HG03175 (cell line): ENCODE results near the gene GLG1.
"Not testable (repeated sequence)": the region's sequence is repeated elsewhere in the genome, so short reads cannot be mapped to it uniquely, and the experiment has no call there.

Experiments
- ATAC-seq: cut with Tn5 transposase; IDR thresholded peaks from one replicate; pipeline ENCODE4 v1.9.1; 2021; ENCODE audit warnings: mild to moderate bottlenecking, moderate library complexity; ENCODE audit not compliant: unreplicated experiment

The GLG1 gene

DNA sequence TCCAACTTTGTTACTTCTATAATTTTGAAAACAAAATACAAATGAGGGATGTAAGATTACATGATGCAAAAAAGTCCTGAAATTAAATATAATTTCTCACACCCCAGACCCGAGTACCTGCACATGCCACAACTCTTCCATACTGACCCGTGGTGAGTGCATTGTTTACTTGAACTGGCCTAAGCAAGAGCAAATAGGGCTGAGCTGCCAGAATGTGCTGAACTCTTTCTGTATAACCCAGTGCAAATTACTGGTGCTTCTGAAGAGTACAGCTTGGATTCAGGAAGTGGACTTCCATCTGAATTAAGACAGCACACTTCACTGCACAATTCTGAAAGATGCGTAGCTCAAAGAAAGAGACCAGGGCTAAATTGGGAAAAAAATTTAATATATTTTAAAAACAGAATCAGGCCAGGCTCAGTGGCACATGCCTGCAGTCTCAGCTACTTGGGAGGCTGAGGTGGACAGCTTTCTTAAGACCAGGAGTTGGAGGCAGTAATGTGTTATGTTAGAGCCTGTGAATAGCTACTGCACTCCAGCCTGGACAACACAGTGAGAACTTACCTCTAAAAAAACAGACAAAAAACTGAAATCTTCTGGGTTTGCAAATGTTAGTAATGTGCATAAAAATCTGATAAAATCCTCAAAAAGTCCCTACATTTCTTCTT is 63.9 kb downstream of the GLG1 start:
- ATAC-seq: not testable (repeated sequence)

DNA sequence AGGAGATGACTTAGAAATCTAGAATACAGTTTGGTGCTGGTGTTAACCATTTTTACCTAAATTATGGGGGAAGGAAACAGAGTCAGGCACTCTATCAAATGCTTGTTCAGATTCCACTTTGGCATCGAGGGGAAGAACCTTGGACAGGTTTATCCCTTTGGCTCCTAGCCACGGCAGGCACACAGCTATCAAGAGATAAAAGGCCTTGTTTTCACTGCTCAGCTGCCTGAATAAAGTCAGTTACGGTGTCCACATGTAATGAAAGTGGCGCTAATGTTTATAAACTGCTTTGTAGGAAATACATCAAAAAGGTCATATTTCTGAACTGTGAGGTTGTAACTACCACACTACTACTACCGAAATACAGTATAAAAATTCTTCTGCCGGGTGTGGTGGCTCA is 66.3 kb downstream of the GLG1 start:
- not testable (repeated sequence) for ATAC-seq

DNA sequence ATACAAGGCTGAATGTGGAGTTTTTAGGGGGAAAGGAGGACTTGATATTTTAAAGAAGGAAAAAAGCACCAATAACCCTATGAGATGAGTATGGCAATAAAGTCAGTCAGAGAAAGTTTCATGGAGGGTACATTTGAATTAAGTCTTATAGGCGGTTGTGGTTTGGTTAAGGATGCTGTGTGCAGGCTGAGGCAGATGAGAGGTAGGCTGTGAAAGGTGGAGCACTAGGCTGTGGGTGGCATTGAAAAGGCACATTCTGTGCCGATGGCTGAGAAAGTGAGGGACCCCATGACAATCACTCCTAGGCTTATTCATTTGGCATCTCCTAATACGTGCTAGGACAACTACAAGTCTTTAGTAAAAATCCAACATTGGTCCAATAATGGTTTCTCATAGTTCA is 68.1 kb downstream of the GLG1 start:
- not testable (repeated sequence) for ATAC-seq

DNA sequence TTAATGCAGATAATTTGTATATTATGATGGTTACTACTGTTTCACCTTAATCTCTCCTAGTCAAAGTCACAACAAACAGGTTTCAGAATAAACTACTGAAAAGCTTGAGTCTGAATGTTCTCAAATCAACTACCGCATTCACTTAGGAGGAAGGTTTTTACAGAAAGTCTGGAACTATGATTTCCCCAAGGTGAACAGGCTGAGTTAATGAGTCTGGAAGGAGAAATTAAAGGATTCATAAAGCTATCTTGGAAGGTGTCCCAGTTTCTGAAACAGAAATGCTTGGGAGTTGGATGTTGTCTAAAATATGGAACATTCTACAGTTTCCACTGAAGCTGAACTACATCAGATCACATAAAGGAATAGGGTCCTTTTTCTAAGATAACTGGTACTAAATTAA is 69.2 kb downstream of the GLG1 start:
- not testable (repeated sequence) for ATAC-seq

DNA sequence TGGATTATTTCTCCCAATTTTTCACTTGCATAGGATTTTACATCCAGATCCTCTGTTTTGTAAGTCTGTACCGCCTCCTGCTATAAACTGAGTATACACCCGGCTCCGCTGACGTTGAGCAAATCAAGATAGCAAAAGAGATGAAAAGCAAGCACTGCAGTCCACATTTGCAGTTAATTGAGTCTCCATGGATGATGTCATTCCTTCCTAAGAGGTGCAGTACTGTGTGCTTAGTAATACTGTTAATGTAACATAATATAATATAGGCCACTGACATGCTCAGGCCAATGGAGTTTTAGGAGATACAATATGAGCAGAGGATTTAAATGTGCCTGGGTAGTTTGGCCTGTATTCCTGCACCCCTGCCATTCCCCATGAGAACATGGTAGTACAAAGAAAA is 72.3 kb downstream of the GLG1 start:
- ATAC-seq: not testable (repeated sequence)

DNA sequence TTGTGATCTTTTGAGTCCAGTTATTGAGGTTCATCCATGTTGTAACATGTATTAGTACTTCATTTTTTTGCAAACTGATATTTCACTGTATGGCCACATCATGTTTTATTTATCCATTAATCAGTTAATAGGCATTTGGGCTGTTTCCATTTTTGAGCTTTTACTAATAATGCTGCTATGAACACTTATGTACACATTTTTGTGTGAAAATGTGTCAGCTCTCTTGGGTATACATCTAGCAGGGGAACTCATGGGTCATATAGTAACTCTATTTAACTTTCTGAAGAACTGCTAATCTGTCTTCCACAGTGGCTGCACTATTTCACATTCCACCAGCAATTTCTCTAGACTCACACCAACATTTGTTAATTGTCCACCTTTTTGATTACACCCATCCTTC is 82.0 kb downstream of the GLG1 start:
- no peak for ATAC-seq

DNA sequence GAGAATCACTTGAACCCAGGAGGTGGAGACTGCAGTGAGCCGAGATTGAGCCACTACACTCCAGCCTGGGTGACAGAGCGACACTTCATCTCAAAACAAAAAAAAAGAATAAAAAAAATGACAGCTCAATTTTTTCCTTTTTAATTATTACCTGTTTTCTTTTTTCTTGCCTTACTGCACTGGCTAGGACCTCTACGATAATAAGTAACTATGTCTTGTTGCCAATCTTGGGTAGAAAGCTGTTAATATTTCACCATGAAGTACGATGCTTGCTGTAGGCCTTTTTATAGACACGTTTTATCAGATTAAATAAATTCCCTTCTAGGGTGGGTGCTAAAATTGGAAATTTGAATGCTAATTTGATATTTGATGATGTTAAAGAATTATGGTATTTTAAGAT is 82.8 kb downstream of the GLG1 start:
- no peak for ATAC-seq

DNA sequence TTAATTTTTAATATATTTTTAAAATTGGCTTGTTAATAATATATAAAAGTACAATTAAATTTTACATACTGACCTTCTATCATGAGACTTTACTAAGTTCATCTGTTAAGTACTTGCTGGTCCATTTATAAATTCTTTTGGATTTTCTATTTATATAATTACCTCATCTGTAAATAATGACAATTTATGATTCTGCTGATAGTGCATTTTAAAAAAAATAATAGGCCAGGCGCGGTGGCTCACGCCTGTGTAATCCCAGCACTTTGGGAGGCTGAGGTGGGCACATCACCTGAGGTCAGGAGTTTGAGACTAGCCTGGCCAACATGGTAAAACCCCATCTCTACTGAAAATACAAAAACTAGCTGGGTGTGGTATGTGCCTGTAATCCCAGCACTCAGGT is 83.2 kb downstream of the GLG1 start:
- ATAC-seq: not testable (repeated sequence)

DNA sequence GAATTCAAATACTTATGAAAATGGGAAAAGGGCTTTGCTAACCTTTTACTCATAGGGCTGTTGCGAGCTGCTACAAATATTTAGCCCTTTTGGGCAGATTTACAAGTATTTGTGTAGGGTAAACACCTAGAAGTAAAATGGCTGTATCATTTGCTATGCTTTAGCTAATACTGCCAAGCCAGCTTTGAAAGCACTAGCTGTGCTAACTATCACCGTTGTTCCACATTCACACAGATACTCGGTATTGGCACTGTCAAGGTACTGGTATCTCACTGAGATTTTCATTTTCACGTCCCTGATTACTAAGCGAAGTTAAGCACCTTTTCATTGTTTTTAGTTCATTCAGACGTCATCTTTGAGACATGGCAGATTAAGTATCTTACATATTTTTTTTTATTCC is 84.8 kb downstream of the GLG1 start:
- no peak for ATAC-seq

DNA sequence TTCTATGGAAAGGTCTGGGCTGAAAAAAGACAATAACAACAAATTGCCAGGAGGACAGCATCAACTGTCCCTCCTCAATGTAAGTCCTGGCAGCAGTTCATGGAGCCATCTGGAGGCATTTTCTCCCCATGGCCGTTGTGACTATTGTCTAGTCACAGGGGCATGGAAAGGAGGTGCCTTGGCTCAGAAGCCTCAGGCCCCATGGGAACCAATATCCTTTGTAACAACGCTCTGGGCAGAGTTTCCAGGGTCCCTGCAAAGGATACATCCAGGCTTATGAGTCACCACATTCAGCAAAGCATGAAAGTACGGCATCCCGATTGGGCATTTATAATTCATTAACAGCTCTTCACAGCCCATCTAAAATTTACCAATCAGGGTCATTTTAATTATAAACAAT is 85.2 kb downstream of the GLG1 start:
- ATAC-seq: no peak

DNA sequence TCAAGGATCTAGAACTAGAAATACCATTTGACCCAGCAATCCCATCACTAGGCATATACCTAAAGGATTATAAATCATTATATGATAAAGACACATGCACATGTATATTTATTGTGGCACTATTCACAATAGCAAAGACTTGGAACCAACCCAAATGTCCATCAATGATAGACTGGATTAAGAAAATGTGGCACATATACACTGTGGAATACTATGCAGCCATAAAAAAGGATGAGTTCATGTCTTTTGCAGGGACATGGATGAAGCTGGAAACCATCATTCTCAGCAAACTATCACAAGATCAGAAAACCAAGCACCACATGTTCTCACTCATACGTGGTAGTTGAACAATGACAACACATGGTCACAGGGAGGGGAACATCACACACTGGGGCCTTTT is 88.0 kb downstream of the GLG1 start:
- not testable (repeated sequence) for ATAC-seq

DNA sequence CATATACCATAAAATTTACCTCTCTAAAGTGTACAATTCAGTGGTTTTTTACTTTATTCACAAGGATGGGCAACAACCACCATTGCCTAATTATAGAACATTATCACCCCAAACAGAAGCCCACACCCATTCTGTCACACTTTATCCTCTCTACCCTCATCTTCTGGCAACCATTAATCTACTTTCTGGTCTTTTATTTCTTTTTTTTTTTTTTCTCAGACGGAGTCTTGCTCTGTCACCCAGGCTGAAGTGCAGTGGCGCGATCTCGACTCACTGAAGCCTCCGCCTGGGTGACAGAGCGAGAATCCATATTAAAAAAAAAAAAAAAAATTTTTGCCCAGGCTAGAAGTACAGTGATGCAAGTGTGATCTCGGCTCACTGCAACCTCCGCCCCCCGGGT is 95.0 kb downstream of the GLG1 start:
- ATAC-seq: no peak

DNA sequence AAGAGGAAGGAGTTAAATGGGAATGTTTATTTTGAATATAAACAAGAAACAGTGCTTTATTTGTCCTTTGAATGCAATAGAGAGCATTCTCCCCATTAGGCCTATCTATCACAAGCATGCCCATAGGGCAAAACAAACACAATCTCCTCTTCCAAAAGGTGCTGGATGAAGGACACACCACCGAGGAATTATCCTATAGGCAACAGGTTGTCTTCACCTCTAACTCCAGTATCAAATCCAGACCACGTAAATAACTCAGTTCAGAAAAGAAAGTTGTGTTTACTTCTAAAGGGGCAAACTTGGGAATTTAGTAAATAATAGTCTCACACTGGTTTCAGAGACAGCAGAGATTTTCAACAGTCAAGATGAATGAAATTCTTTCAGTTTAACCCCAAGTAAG is 101.9 kb downstream of the GLG1 start:
- no peak for ATAC-seq

DNA sequence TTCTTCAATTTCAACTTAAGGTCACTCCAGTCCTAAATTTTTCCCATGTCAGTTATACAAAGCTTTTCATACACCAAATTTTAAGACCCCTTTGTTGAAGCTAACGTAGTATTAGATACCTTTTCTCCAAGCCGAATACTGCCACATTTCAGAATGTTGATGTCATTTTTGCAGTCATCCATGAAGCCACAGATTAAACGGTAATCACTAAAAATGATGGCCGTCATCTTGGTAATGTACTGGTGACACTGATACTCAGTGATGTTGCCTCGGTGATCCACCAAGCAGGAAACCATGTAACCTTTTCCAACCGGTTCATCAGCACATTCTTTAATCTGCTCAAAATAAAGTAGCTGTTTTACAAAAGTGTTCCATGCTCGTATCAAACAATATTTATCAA is 103.5 kb downstream of the GLG1 start:
- no peak for ATAC-seq

DNA sequence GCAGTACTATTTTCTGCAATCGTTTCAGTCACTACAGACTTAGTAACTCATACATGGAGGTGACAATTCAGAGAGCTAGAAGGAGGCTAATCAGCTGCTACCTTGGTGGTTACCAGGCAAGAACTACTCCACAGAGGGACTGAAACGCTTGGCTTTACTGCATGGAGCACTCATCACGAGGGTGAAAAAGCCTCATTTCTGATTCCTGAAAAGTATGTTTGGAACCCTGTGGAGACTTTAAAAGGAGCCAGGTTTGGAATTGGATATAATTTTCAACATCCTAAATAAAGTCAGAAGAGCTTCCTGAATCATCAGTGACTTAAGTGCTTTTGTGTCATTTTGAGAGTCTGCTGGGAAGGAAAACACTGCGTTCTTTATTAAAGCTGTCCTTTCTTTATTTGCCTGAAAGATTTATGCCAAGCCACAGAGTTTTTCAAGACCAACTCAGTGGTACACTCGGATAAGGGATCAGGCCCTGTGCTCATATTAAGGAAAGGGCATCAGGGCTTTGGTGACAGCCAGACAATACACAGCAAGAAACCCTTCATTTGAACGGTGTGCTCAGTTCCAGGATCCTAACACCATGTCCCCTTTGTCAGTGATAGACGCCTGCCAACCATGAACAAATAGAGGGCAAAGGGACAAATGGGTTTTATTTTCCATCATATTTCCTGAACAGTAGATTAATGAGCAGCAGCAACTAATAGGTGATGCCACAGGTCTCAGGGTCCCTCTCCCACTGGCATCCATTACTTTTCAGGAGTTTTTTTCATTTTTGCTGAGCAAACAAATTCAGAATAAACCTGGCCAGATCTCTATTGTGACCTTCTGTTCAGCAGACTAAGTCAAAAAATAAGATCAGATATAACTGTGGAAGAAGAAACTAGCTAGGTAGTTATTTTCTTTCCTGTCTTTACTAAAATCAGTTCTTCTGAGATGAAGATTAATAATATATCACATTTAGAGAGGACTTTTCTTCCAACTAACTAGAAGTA is 105.1 kb downstream of the GLG1 start:
- no peak for ATAC-seq

DNA sequence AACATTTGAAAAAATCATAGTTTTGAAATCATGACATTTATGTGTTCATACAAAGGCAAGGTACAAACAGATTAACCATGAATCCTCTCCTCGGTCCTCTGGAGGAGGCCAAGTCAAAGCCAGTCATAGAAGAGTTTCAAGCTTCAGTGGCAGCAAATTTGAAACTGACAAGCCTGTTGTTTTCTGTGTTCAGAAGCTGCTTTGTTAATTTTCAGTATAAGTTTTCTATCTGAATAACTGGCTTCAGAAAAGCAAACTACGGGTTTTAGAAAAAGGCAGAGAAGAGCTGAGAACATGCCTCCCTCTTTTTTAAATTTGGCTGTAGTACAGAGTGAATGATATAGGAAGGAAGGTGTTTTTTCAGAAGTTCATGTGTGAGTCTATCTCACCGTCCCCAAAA is 106.0 kb downstream of the GLG1 start:
- ATAC-seq: no peak

DNA sequence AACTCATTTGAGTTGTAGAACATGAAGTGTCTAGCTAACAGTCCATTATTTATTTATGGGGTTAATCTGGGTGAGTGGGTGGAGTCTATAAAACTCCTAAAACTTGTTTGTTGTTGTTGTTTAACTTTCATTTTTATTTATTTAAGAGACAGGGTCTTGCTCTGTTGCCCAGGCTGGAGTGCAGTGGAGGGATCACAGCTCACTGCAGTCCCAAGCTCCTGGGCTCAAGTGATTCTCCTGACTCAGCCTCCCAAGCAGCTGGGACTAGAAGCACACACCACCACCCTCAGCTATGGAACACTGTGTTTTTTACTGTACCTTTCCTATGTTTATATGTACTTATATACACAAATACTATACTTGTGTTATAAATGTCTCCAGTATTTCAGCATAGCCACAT is 107.8 kb downstream of the GLG1 start:
- no peak for ATAC-seq

DNA sequence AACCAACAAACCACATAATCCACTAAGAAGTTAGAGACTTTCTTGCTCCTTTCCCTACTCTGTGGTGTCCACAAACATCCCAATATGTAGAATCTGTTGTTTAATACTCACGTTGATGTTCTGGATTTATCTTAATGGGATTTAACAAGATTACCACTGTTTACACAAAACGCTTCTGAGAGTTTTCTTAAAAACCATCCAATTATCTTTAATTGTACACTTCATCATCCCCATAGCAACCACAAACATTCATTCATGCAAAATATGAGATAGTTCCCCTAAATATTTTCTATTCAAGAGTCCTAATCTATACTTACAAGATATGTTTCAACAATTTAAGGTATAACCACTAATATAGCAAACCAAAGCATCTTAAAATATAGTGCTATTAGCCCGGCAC is 109.2 kb downstream of the GLG1 start:
- ATAC-seq: no peak

DNA sequence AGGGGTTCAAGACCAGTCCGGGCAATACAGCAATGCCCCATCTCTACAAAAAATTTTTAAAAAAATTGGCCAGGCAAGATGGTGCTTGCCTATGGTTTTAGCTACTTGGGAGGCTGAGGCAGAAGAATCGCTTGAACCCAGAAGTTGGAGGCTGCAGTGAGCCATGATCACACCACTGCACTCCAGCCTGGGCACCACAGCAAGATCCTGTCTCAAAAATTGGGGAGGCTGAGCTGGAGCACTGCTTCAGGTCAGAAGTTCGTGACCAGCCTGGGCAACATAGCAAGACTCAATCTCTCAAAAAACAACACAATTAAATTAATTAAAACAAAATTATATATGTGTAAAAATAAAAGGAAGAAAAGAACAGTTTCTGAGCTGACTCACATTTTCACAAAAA is 110.9 kb downstream of the GLG1 start:
- ATAC-seq: no peak

DNA sequence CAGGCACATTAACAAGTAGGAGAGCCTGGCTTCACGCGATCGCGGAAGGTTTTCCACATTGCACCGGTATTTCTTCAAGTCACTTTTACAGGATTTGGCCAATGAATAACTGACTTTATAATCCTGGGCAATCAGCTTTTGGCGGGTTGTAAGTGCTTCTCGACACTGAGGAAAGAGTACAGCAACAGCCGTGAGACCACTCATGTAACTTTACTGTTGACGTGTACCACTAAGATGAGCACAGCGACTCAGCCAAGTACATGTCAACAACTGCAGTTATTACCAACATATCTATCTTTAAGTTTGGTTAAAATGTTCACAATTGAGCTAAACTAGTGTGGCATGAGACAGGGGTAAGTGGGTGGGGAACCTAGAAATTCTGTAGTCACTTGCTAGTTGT is 113.9 kb downstream of the GLG1 start:
- no peak for ATAC-seq

DNA sequence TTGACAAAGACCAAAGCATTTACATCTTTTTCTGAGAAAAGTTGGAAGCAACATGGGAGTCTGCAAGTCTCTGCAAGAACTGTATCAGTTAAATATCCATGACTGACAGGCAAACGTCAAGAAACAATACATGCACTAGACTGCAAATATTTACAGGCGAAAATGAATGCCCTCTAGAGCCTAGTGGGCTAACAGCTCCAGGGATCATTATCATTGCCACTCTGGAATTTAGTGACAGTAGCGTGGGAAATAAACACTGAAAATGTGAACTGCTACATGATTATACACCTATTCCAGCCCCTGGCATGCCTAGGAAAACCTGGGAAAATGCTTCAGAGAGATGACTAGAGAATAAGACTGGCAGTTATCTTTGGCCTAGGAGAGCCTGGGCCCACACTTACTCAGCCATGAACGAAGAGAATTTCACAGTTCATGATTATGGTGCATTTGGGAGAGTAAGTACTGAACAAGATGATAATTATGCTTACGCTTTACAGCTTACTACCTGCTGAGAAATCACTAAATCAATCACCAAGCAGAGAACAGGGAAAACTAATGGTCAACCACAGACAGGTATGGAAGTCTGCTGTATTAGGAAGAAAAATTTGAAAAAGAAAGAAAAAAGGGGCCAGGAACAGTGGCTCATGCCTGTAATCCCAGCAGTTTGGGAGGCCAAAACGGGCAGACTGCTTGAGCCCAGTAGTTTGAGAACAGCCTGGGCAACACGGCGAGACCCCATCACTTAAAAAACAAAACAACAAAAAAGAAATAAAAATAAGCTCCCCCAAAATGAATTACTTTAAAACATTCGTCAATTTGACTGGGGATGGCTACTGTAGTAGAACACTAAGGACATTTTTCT is 119.0 kb downstream of the GLG1 start:
- no peak for ATAC-seq
